ENCODE measurements around the gene KCNIP3.

The KCNIP3 gene

GRCh38 chr2:95366514-95366913 is 69.4 kb downstream of the KCNIP3 start:
- no peak for DNase-seq (ENCODE audit: low read depth)

GRCh38 chr2:95372216-95372829 is 75.2 kb downstream of the KCNIP3 start:
- no peak for DNase-seq (ENCODE audit: low read depth)
- no peak for TF ChIP-seq CTCF (IDR thresholded peaks at IDR 0.05; ENCODE audit: insufficient read depth, low read depth, low read length, missing control alignments)
- no peak overlapping the region for H3K4me3 ChIP-seq (ENCODE audit: low read length)

More at GRCh38 chr2:95366514-95366913, 69.4 kb downstream of the KCNIP3 start:
- H3K4me3 ChIP-seq (ENCODE audit: low read length) = no peak overlapping the region
- TF ChIP-seq CTCF (IDR thresholded peaks at IDR 0.05; ENCODE audit: insufficient read depth, low read depth, low read length, missing control alignments) = no peak

GRCh38 chr2:95372845-95373244 is 75.7 kb downstream of the KCNIP3 start:
- H3K4me3 ChIP-seq (ENCODE audit: low read length) = no peak overlapping the region
- no peak for DNase-seq (ENCODE audit: low read depth)
- TF ChIP-seq CTCF (IDR thresholded peaks at IDR 0.05; ENCODE audit: insufficient read depth, low read depth, low read length, missing control alignments) = no peak

GRCh38 chr2:95374029-95374428 is 76.9 kb downstream of the KCNIP3 start:
- no peak overlapping the region for H3K4me3 ChIP-seq (ENCODE audit: low read length)
- TF ChIP-seq CTCF (IDR thresholded peaks at IDR 0.05; ENCODE audit: insufficient read depth, low read depth, low read length, missing control alignments) = no peak
- DNase-seq (ENCODE audit: low read depth) = no peak

GRCh38 chr2:95374451-95374920 is 77.3 kb downstream of the KCNIP3 start:
- no peak for DNase-seq (ENCODE audit: low read depth)
- no peak overlapping the region for H3K4me3 ChIP-seq (ENCODE audit: low read length)
- TF ChIP-seq CTCF (IDR thresholded peaks at IDR 0.05; ENCODE audit: insufficient read depth, low read depth, low read length, missing control alignments) = no peak

- no peak for DNase-seq (ENCODE audit: low read depth)
- no peak overlapping the region for H3K4me3 ChIP-seq (ENCODE audit: low read length)
- TF ChIP-seq CTCF (IDR thresholded peaks at IDR 0.05; ENCODE audit: insufficient read depth, low read depth, low read length, missing control alignments) = no peak
These were observed 77.8 kb downstream of the KCNIP3 start for GRCh38 chr2:95374921-95375471.

Data from epithelial cell of esophagus (primary cell).